ENCODE results near the gene CAGE1.
A peak's percentile ranks its signal among the peaks of the same experiment; 100 is the strongest.

CAGE1 gene

GRCh38 chr6:7389451-7390225 is at the start of gene CAGE1, which contains the start of gene RIOK1:
Gene CAGE1 (minus strand): TSS chr6:7389742. CDS start chr6:7387173, 2,569 bp downstream.
Gene RIOK1 (plus strand): TSS chr6:7389808. CDS start chr6:7390003, 195 bp downstream.
- DNase-seq, result peak; percentile 97

- no peak for DNase-seq
These were observed 49.7 kb upstream of the CAGE1 start for GRCh38 chr6:7439228-7439627.

- DNase-seq, result no peak
These were observed 48.5 kb upstream of the CAGE1 start for GRCh38 chr6:7438011-7438410.

DNA sequence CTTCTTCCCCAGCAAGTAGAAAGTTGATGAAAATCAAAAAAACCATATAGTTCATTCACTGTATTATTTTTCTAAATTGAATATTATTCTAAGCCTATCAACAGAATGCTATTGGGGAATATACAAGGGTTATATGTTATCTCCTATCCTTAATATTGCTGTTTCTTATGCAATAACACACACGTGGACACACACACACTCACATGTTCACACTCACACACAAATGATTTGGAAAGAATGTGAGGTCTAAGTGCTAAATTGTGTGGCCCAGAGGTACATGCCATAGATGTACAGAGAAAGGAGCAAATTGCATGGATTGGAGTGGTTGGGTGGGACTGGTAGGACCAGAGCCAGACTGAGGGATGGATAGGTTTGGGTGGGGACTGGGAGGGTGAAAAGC is 45.1 kb upstream of the CAGE1 start:
- no peak for DNase-seq

DNA sequence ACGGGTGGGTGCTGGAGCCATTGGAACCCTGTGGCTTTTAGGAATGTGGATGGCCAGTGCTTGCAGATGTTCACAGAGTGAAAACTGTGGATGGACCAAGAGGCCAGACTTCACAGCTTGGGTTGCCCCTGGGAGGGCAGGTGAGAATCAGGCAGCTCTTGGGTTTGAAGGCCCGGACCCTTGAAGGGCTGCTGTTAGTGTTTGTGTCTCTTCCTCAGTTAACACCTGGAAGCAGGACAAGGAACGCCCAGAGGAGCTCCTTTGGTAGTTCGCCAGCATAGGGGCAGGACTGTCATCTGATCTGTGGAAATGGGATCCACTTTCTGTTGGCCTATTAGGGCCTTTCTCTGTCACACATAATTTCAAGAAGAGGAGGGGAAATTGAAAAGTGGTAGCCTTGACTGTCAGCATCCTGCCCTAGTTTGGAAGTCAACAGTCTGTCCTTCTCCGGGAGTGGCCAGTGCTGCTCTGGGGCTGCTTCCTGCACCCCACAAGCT is 43.6 kb upstream of the CAGE1 start:
- DNase-seq, result no peak

- no peak for DNase-seq
These were observed 43.0 kb upstream of the CAGE1 start for GRCh38 chr6:7432391-7433120.

GRCh38 chr6:7431674-7432390 is 42.3 kb upstream of the CAGE1 start:
- DNase-seq, result no peak

DNA sequence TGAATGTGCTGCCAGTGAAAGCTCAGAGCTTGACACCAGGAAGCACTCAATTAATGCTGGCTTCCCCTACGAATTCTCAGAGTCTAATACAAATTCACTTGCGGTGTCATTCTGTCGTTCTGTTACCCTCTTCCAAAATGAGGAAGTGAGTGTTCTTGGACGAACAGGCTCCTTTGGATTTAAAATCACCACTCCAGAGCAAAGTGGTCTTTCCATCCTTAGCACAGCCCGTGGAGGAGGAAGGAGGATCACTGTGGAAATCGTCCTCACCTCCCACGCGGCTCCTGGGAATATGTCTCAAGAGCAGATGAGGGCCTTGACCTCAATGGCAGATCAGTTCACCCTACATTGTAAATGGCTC is 41.8 kb upstream of the CAGE1 start:
- no peak for DNase-seq

DNA sequence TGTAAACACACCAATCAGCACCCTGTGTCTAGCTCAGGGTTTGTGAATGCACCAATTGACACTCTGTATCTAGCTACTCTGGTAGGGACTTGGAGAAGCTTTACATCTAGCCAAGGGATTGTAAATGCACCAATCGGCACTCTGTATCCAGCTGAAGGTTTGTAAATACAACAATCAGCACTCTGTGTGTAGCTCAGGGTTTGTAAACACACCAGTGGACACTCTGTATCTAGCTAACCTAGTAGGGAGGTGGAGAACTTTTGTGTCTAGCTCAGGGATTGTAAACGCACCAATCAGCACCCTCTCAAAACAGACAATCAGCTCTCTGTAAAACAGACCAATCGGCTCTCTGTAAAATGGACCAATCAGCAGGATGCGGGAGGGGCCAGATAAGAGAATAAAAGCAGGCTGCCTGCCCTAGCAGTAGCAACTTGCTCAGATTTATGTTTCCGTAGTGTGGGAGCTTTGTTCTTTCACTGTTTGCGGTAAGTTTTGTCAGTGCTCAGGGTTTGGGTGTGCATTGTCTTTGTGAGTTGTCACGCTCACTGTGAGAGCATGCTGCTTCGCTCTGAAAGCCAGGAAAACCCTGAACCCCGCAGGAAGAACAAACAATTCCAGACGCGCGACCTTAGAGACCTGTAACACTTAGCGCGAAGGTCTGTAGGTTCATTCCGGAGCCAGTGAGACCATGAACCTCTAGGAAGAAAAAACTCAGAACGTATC is 37.1 kb upstream of the CAGE1 start:
- DNase-seq, result no peak

DNA sequence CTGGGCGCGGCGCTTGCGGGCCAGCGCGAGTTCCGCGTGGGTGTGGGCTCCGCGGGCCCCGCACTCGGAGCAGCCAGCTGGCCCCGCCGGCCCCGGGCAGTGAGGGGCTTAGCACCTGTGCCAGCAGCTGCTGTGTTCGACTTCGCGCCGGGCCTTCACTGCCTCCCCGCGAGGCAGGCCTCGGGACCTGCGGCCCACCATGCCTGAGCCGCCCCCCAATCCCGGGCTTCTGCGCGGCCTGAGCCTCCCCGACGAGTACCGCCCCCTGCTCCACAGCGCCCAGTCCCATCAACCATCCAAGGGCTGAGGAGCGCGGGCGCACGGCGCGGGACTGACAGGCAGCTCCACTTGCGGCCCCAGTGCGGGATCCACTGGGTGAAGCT is 36.3 kb upstream of the CAGE1 start:
- DNase-seq, result no peak

GRCh38 chr6:7424967-7425807 is 35.6 kb upstream of the CAGE1 start:
- no peak for DNase-seq

- no peak for DNase-seq
These were observed 34.5 kb upstream of the CAGE1 start for GRCh38 chr6:7424058-7424457.

DNA sequence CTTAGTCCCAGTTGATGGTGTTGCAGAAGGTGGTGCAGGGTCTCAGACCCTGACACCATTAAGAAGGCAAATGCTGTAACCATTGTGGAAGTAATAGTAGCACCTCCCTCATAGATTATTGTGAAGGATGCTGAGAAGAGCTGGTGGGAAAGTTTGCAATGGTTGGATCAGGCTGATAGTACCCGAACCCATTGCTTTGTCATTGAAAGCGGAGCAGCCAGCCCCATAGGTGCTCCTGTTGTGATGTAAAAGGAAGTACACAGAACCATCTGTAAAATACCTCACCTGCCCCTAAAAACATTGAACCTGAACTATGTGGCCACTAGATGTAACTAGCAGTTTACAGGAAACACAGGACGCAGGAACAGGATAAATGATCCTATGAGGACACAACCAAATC is 31.5 kb upstream of the CAGE1 start:
- DNase-seq, result no peak

GRCh38 chr6:7419065-7419464 is 29.5 kb upstream of the CAGE1 start:
- no peak for DNase-seq

DNA sequence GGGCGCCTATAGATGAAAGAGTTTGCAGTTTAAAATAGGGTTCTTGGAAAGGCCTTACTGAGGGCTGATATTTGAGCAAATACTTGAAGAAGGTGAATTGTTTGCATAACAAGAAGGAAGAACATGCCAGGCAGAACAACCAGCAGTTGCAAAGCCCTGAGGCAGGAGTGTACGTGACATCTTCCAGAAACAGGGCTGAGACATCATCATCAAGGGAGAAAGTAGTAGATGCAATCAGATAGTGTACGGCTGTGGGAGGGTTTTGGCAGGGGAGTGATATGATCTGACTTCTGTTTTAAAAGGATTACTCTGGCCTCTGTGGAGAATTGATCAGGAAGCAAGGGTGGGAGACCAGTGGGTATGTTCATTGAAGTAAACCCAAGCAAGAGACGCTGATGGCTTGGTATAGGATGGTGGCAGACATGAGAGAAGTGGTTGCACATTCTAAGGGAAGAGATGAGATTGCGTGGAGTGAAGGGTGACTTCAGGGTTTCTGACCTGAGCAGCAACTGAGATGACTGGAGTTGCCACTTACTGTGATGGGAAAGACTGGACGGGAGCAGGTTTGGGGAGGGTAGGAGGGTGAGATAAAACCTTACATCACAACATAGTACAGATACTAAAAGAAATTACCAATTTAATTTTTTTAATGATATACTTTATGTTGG is 28.8 kb upstream of the CAGE1 start:
- DNase-seq, result no peak

DNA sequence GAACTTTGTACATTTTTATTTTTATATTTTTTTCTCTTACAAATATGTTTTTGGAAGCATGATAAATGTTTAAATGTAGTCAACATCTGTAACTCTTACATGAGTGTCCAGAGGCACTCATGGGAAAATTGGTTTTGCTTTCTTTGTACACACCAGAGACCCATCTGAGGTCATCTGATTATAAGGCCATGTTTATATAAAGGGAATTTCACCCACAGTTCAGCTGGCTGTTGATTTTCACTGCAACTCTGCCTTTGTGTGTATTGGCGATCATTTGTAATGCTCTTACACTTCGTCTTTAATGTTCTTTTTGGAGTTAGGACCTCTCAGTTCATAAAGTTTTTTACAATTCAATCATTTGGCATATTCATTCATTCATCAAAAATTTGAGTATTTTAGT is 28.1 kb upstream of the CAGE1 start:
- DNase-seq, result no peak

DNA sequence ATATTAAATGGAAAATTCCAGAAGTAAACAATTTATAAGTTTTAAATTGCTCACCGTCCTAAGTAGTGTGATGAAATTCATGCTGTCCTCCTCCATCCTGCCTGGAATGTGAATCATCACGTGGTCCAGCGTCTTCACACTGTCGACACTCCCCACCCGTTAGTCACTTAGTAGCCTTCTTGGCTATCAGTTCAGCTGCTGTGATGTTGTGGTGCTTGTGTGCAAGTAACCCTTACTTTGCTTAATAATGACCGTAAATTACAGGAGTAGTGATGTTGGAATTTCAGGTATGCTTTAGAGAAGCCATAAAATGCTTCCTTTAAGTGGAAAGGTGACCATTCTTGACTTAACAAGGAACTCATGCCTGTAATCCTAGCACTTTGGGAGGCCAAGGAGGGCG is 25.3 kb upstream of the CAGE1 start:
- DNase-seq, result no peak

GRCh38 chr6:7413151-7413823 is 23.7 kb upstream of the CAGE1 start:
- DNase-seq, result no peak

DNA sequence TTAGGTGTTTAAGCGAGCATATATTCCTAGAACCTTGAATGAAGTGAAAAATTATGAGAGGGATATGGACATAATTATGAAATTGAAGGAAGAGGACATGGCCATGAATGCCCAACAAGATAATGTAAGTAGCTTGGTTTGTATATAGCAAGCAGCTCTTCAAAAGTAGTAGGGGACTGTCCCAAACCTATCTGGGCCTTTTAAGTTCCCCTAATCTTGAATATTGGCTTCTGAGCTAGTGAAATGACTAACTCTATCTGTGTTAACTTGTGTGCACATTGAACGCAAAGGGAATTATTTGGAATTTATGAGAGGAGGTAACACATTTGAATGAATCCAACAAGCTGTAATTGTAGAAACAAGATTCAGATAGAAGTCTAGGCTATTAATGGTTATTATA is 21.8 kb upstream of the CAGE1 start:
- no peak for DNase-seq

DNA sequence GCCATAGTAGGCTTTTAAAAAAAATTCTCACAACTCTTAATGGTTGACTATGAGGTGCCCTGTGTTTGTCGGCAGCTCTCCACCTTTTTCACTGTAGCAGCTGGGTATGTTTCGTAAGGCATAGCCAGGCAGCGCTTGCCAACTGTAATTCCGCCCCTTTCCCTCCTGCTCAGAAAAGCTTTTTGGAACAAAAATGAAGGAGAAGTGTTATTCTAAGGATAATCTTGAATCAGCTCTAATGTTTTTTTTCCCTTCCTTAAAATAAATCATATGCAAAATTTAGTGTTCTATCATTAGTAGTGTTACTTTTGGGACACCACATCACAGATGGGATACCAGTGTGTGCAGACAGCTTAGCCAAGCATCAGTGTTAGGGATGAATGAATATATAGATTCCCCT is 21.3 kb upstream of the CAGE1 start:
- no peak for DNase-seq

DNA sequence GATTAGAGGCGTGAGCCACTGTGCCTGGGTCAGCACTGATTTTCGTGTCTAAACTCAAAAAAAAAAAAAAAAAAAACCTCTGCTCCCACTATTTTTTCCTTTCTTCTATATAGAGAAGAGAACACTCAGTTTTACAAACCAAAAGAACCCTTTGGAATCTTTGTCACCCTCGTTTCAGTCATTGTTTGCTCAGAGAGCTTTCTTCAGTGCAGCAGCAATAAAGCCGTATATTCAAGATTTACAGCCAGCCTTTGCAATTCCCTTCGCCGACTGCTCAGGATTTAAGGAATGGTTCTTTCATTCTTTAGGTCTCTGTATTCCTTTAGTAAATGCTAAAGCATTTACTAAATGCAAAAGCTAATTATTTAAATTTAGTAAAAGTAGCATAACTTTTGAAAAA is 20.2 kb upstream of the CAGE1 start:
- DNase-seq, result no peak
